ENCODE results near the gene TTLL4. TPM values are rescaled to one million over a fixed set of nuclear protein-coding genes. Genes with fewer than 3 reads are reported as not detected.

TTLL4 gene
- total RNA-seq, 2 experiments from 2014 or later = 33.7 to 46.6 TPM

- POLR2A ChIA-PET = no interaction called here
- Mint-ChIP-seq H3K9me3 (ENCODE audit: low read depth) (no peaks in the 10 kb centered on the region), H3K27ac (no peak overlapping the region), H3K36me3 (ENCODE audit: low read depth) (no peaks in the 10 kb centered on the region), H3K27me3 (peaks cover 10% of the 10 kb centered on the region), H3K4me1 (no peaks in the 10 kb centered on the region), H3K4me3 (no peak overlapping the region)
- intact Hi-C loops (cut with DNase I, micrococcal nuclease) = no loop called here
- CTCF ChIA-PET = interaction anchor here (0.8 kb wide), 1 partner anchor 14 kb away, joined by 4 read pairs; no protein-coding TSS in a partner anchor
- ATAC-seq (no peak), DNase-seq (no peak)
These were observed 81.8 kb downstream of the TTLL4 start for GRCh38 chr2:218792433-218792832.

- ATAC-seq (no peak), DNase-seq (no peak)
- Mint-ChIP-seq H3K27me3 (peaks cover 17% of the 10 kb centered on the region), H3K4me3 (no peak overlapping the region), H3K27ac (no peak overlapping the region), H3K9me3 (ENCODE audit: low read depth) (no peaks in the 10 kb centered on the region), H3K36me3 (ENCODE audit: low read depth) (no peaks in the 10 kb centered on the region), H3K4me1 (no peaks in the 10 kb centered on the region)
- intact Hi-C loops (cut with DNase I, micrococcal nuclease) = no loop called here
- ChIA-PET CTCF (interaction anchor here (0.7 to 1.3 kb wide), 4 partner anchors 70 to 525 kb away, joined by 3 to 5 read pairs (median 3); no protein-coding TSS in a partner anchor), POLR2A (no interaction called here)
These were observed 86.1 kb downstream of the TTLL4 start for GRCh38 chr2:218796691-218797090.

- H3K4me1 Mint-ChIP-seq = no peaks in the 10 kb centered on the region
- H3K27me3 Mint-ChIP-seq = peaks cover 15% of the 10 kb centered on the region
- H3K9me3 Mint-ChIP-seq (ENCODE audit: low read depth) = no peaks in the 10 kb centered on the region
- no peak overlapping the region for H3K4me3 Mint-ChIP-seq
- ChIA-PET POLR2A (no interaction called here), CTCF (no interaction called here)
- no peak overlapping the region for H3K27ac Mint-ChIP-seq
- ATAC-seq (no peak), DNase-seq (no peak)
- intact Hi-C loops (cut with DNase I, micrococcal nuclease) = no loop called here
- H3K36me3 Mint-ChIP-seq (ENCODE audit: low read depth) = no peaks in the 10 kb centered on the region
These were observed 88.3 kb downstream of the TTLL4 start for GRCh38 chr2:218798767-218799504.

- POLR2A ChIA-PET = no interaction called here
- CTCF ChIA-PET = no interaction called here
- intact Hi-C loops (cut with DNase I, micrococcal nuclease) = no loop called here
- Mint-ChIP-seq H3K36me3 (ENCODE audit: low read depth) (no peaks in the 10 kb centered on the region), H3K4me1 (no peaks in the 10 kb centered on the region), H3K27me3 (peaks cover 15% of the 10 kb centered on the region), H3K9me3 (ENCODE audit: low read depth) (peaks cover 2% of the 10 kb centered on the region), H3K4me3 (no peak overlapping the region), H3K27ac (no peak overlapping the region)
- DNase-seq (no peak), ATAC-seq (no peak)
These were observed 89.4 kb downstream of the TTLL4 start for GRCh38 chr2:218799990-218800389.

- H3K27me3 Mint-ChIP-seq = peaks cover 20% of the 10 kb centered on the region
- H3K9me3 Mint-ChIP-seq (ENCODE audit: low read depth) = peaks cover 5% of the 10 kb centered on the region
- H3K27ac Mint-ChIP-seq = no peak overlapping the region
- POLR2A ChIA-PET = no interaction called here
- ATAC-seq (no peak), DNase-seq (no peak)
- CTCF ChIA-PET = interaction anchor here (0.7 kb wide), 1 partner anchor 130 kb away, joined by 4 read pairs; the partner anchor contains the start of genes RNF25 and STK36
- no peaks in the 10 kb centered on the region for H3K36me3 Mint-ChIP-seq (ENCODE audit: low read depth)
- H3K4me3 Mint-ChIP-seq = no peak overlapping the region
- intact Hi-C loops (cut with DNase I, micrococcal nuclease) = no loop called here
- no peaks in the 10 kb centered on the region for H3K4me1 Mint-ChIP-seq
These were observed 91.9 kb downstream of the TTLL4 start for GRCh38 chr2:218802386-218802994.

GRCh38 chr2:218804817-218805216, 94.2 kb downstream of the TTLL4 start:
- H3K27me3 Mint-ChIP-seq = peaks cover 21% of the 10 kb centered on the region
- H3K4me1 Mint-ChIP-seq = no peaks in the 10 kb centered on the region
- no peak overlapping the region for H3K27ac Mint-ChIP-seq
- H3K9me3 Mint-ChIP-seq (ENCODE audit: low read depth) = peaks cover 5% of the 10 kb centered on the region
- intact Hi-C loops (cut with DNase I, micrococcal nuclease) = no loop called here
- CTCF ChIA-PET = no interaction called here
- POLR2A ChIA-PET = no interaction called here
- ATAC-seq = no peak
- H3K4me3 Mint-ChIP-seq = no peak overlapping the region
- DNase-seq = no peak
- no peaks in the 10 kb centered on the region for H3K36me3 Mint-ChIP-seq (ENCODE audit: low read depth)

Other genes starting within 250 kb of the TTLL4 start
- 10 to 100 TPM; 42.5 to 46.8 TPM for gene USP37, start 142.5 kb upstream of the TTLL4 start, total RNA-seq
- gene CNOT9, start 142.0 kb upstream of the TTLL4 start, total RNA-seq = 100 to 1,000 TPM; 100 to 105 TPM
- gene PLCD4, start 102.9 kb upstream of the TTLL4 start, total RNA-seq = under 1 TPM; 0.18 to 0.83 TPM
- gene ZNF142, start 51.2 kb upstream of the TTLL4 start, total RNA-seq = 10 to 100 TPM; 31.5 to 42.4 TPM
- 10 to 100 TPM; 74.3 to 92.3 TPM for gene BCS1L, start 51.2 kb upstream of the TTLL4 start, total RNA-seq
- gene RNF25, start 38.8 kb upstream of the TTLL4 start, total RNA-seq = 10 to 100 TPM; 14.1 to 29.2 TPM
- 10 to 100 TPM; 13.1 to 19.3 TPM for gene STK36, start 38.7 kb upstream of the TTLL4 start, total RNA-seq
- gene CYP27A1, start 71.3 kb downstream of the TTLL4 start, total RNA-seq = under 1 TPM; 0.12 to 0.16 TPM
- not detected for gene PRKAG3, start 121.0 kb downstream of the TTLL4 start, total RNA-seq
- gene WNT6, start 149.0 kb downstream of the TTLL4 start, total RNA-seq = under 1 TPM in 1 of 2 experiments, not detected in 1; 0.30 TPM
- gene WNT10A, start 170.0 kb downstream of the TTLL4 start, total RNA-seq = 1 to 10 TPM; 5.4 to 6.0 TPM
- not detected for gene CDK5R2, start 248.8 kb downstream of the TTLL4 start, total RNA-seq